ENCODE results near the gene CLEC20A.
A peak's percentile ranks its signal among the peaks of the same experiment; 100 is the strongest.

CLEC20A gene

DNA sequence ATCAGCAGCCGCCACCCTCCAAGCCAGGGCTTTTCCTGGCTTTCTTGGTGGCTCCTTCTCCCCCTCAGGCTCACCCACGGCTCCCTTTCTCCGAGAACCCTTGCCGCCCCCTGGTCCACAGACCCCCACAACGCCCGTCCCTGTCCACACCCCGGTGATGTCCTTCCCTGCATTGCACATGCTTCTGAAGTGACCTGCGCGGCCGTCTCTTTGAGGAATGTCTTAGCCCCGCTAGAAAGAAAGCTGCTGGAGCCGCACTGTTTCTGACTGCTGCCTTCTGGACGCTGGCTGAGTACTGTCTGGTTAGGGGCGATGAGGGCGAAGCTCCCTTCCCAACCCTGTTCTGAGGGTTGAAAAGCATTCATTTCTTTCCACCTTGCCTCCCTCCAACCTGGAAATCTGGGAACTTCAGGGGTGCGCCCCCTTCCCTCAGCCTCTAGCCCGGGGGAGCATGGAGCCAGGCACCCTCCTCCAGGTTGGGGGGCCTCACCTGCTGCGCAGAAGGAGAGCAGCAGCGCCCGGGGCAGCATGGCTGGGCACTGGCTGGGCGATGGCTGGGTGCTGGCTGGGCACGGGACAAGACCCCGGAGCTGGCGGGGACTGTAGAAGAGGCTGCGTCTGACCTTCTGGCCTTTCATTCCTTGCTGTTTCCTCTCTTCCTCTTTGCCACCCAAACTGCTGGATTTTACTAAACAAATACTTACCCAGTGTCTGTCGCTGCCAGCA is at the start of gene CLEC20A:
CLEC20A (minus strand) TSS at position 555 of the 726 bp plus-strand sequence; CDS start at position 530, 25 bp downstream.
- no peak for DNase-seq (ENCODE audit: low read depth)

DNA sequence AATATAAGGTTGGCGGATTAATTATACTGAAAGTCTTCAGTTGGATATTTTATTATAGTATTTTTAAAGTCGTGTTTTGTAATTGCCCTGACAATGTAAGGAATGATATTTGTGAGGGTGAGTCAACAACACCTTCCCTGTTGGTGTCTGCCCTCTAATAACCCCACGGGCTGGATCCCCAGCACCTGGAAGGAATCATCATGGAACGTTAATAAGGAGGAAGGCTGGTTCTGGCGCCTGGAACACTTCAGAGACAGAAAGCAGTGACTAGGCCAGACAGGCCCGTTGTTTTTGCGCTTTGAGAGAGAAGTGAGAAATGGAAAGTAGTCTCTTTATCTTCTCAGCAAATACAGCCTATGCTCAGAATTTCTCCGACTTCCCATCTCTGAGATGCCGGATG is 47.8 kb upstream of the CLEC20A start:
- no peak for DNase-seq (ENCODE audit: low read depth)

DNA sequence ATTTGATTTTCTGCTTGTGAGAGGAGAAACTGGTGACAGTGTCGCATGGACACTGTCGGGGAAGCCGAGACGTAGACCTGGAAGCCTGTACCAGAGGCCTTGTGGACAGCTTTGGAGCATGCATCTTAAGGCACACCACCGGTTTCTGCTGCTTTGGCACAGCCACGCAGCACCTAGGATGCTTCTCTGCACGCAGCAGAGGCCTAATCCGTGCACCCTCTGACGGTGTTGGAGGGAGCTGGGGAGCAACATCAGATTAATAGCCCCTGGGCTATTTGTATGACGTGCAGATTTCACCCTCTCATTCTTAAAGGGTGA is 46.5 kb upstream of the CLEC20A start:
- DNase-seq (ENCODE audit: low read depth) = no peak

DNA sequence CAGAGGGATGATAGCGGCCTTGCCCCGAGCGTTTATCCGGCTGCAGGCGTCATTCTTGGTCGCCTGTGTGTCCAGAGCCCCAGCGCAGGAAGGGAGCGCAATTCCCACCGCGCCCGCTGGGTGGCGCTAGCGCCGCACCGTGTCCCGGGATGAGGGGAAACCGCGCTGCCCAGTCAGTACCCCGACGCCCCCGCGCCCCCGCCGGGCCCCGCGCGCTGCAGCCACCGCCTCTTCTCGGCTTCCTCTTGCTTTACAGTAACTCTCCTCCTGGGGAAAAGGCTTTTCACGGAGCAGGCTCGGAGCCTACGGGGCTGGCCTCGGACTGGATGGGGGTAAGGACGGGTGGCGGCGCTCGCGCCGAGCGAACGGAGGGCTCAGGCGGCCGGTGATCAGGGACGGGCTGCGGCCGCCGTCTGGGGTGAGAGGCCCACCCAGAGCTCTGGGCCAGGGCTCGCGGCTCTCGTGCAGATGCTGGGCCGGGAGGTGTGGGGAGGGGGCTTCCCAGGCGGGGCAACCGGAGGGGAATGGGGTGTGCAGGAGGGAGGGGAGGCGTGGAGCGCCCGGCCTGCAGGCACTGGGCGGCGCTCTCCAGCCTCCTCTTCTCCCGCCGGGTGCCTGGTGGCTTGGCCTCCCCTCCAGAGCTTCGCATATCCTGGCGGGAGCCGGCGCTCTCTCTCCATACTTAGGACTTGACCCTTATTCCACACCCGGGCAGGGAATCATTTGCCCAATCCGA is 46.0 kb upstream of the CLEC20A start:
- DNase-seq (ENCODE audit: low read depth) = peak; percentile 69

DNA sequence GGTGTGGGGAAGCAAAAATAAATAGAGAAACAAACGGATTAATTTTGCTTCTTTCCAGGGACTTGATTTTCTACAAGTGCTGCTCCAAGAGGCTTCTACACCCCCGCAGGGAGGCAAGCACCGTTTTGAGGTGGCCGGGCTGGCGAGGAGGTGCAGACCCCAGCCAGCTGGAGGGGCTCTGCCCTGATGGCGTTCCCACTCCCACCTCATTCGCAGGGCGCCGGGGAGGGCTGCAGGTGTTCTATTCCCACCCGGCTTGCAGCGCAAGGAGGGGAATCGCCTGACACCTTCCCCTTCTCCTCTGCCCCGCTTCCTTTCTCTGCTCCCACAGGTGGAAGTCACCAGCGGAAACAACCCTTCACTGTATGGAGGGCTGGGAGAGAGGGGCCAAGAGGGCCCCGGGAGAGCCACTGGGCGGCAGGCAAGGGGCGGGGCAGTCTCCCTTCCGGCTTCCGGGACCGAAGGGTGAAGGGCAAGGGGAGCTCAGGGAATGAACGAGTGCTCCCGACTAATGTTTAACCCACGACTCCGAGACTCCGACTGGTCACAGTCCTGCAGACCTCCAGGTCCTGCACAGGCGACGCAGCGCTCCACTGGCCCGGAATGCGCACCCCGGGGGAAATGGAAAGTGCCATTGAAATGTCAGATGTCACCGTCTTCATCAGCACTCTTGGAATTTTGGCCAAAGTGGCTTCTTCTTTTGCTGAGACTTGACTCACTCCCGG is 45.2 kb upstream of the CLEC20A start:
- no peak for DNase-seq (ENCODE audit: low read depth)

DNA sequence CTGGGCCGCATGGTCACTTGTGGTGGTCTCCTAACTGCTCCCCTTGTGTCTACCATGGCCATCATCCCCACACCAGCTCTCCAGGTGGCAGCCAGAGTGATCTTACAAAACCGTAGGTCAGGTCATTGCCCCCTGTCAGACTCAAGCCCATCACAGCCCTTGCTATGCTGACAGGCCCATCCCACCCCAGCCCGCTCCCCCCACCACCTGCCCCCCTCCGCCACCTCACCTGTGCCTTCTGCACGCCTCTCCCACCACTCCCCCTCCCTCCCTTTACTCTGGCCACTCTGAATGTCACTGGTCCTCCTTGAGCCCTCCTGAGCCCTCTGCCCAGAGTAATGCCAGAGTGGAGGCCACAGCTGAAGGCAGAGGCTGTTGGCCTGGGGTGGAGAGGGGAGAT is 44.6 kb upstream of the CLEC20A start:
- DNase-seq (ENCODE audit: low read depth) = no peak

DNA sequence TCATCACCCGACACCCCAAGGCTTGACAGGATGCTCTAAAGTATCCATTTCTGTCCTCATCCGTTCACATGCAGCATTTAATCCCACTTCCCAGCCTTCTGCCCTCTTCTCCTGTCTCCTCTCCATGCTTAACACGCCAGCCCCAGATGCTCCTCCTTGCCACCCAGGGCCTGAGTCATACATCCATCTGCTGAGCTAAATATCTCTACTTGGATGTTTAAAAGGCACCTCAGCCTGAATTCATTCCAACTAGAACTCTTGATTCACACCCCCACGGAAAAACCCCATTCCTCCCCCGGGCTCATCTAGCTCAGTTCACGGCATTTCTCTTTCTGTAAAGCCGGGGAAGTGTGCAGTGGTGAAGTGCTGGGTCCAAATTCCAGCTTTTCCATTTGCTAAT is 43.9 kb upstream of the CLEC20A start:
- DNase-seq (ENCODE audit: low read depth) = no peak

DNA sequence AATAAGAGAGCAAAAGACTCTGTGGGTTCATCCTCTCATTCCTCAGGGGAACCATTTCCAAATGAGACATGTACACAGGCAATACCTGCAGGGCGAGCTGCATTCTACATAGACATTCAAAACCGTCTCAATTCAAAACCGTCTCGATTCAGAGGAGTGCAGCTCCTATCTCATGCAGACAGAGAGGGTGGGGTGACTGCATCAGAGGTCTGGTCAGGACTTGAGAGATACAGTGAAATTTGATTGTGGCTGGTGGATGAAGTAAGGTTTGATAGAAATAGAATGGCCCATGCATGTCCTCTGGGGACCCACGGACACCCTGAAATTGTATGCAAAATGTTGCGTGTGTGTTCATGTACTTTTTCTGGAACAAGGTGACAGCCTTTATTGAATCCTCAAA is 43.4 kb upstream of the CLEC20A start:
- DNase-seq (ENCODE audit: low read depth) = no peak

DNA sequence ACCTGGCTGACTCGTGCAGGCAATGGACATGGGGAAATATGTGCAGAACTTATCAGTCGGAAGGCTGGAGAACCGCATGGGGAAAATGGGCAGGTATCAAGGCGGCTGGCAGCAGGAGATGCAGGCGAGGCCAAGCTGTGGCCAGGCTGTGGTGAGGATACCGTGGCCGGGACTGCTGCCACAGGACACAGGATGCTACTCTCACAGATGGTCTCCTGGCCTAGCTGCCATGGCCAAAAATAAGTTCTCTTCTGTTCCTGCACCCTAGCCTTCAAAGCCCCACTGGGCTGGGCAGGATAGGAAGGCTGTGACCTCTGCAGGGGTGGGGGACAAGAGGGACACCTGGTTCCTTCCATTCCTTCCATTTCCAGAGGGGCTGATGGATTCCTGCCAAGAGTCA is 42.5 kb upstream of the CLEC20A start:
- no peak for DNase-seq (ENCODE audit: low read depth)

DNA sequence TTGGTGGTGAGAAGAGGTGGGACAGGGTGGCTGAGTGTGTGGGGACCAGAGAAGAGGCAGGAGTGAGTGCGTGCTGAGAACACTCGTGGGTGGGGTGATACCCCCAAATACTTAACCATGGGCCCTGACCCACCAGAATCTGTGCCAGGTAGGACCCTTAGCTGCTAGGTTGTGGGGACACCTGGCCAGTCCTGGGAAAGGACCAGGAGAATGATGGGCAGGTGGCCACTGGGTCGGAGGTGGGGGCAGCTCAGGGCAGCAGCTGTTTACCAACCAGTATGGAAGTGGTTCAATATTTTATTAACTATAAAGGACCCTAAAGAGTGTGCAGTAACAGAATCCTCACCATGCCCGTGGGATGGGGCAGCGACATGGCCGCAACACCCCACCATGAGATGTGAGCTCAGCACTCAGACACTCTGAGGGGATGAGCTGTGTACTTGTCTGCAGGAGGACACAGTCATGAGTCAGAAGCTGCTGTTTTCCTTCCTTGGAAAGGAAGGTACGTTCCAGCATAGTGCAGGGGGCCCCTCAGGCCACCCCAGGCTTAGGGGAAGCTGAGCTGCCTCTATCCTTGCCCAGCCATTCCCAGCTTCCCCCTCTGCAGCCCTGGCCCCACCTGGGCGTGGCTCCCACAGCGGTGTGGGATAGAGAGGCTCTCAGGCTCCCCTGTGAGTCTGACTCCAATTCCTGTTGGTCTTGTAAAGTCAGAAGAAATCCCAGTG is 41.6 kb upstream of the CLEC20A start:
- DNase-seq (ENCODE audit: low read depth) = no peak

DNA sequence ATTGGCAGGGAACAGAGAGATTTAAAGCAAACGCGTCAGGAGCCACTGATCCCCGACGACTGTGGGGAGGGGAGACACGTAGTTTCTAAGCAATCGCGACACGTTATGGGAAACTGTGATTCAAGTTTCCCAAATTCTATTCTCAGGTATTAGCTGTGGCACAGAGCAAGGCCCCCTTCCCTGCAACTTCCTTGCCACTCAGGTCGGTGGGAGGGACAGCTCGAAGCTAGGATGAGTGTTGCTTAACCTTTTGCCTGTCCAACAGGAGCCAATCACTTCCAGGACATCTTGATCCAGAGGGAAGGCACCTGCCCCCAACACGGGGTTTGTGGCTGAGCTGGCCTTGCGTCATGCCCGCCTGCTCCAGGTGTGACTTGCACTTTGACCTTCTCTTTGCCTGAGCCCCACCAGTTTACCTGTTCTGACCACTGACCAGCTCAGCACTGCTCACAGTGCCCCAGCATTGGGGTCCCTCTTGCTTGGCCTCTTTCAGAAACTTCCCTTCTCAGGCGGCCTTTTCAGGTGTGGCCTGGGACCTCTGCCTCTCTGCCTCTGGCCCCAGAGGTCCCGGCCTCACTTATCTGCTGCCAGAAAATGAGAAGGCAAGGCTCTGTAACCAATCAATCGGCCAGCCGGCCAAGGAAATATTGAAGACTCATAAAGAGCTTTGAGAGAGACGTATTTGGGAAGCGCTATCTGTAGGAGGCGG is 40.8 kb upstream of the CLEC20A start:
- no peak for DNase-seq (ENCODE audit: low read depth)

DNA sequence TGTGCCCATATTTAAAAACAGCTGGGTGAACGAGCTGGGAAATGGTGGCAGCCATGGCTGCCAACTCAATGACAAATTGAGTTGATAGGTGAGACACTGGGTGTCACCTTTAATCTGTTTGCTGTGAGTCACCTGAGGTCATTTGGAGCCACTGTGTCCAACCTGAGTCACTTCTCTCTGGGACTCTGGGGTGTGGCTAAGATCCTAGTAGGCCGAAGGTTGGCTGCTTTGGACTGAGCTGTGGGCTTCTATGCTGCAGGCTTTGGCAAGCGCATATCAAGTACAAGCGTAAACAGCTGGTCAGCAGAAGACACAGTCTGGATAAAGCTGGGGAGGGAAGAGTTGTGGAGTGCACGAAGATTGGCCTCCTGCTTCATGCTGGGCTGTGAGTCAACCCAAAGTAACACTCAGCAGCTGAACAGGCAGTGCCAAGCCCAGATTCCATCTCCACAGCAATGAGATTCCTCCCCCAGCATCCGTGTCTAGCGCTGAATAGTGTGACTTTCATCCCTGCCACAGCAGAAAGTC is 40.1 kb upstream of the CLEC20A start:
- DNase-seq (ENCODE audit: low read depth) = peak; percentile 66

DNA sequence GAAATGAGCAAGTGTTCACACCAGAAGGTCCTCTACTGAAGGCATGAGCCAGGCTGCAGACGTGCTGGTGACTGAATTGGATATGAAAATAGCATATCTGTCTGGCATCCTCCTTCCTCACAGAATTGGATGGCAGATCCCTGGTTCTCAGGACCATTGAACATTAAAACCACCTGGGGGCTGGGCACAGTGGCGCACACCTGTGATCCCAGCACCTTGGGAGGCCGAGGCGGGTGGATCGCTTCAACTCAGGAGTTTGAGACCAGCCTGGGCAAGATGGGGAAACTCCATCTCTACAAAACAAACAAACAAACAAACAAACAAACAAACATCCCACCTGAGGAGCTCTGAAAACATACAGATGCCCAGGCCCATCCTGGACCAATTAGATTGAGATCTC is 39.6 kb upstream of the CLEC20A start:
- no peak for DNase-seq (ENCODE audit: low read depth)

DNA sequence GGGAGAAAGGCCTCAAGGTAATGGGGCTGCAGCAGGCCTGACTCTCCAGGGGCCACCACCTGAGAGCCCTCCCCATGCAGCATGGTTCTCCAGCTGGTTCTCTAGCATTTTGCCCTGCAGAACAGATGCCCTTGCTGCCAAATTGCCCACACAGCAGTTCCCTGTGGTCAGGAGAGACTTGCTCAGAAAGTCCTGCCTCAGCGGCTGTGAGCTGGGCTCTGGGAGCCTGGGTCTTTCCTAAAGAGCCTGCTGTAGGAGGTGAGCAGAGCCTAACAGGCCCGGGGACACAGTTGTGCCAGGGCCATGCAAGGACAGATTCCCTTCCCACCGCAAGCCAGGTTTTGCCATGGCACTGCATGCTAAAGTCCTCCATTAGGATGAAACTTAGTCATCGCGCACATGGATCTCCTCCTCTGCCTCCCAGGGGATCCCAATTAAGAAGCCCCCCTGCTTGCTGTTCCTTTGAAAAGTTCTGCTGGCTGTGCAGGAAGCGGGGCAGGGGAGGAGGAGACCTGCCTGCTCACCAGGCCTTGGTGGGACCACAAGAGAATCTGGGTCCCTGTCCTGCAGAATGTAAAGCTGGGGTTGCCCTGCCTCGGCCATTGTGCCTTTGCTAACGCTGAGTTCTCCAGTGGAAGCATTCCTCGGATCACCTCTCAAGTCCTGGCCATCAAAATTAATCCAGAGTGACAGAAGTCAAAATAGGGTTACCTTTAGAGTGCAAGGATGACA is 37.5 kb upstream of the CLEC20A start:
- DNase-seq (ENCODE audit: low read depth) = no peak

DNA sequence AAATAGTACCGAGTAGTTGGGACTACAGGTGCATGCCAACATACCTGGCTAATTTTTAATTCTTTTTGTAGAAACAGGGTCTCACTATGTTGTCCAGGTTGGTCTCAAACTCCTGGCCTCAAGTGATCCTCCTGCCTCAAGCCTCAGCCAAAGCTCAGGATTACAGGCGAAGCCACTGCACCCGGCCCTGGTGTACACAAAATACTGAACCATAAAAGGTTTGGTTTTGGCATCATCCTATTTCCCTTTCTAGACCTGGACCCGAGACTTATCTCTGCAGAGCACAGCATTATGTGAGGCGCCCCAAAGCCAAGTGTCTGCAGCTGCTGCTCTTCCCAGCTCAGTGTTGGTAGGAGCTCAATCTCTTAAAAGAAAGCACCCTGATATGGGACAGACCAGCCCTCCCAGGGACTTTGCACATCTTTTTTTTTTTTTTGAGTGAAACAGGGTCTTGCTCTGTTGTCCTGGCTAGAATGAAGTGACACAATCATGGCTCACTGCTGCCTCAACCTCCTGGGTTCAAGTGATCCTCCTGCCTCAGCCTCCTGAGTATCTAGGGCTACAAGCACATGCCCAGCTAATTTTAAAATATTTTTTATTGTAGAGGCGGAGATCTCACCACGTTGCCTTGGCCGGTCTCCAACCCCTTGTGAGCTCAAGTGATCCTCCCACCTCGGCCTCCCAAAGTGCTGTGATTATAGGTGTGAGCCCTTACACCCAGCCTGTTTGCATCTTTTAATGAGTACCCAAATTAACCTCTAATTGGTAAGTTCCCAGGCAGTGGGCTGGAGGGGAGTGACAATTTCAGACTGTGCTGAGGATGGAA is 36.6 kb upstream of the CLEC20A start:
- no peak for DNase-seq (ENCODE audit: low read depth)

DNA sequence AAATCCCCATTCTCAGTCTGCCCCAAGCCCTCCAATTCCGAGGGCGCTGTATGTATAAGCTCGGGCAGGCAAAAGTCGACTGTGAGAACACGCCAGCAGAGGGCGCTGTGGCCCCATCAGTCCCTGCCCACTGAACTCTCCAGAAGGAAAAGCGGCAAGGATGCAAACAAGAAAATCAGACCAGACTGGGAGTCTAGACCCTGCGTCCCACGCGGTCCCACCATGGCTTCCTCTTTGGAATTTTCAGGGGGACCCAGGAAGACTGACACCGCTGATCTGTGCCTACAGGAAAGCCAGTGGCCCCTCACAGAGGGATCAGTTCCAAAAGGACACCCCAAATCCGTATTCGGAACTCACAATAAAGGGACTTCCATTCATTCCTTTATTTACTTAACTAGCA is 35.6 kb upstream of the CLEC20A start:
- no peak for DNase-seq (ENCODE audit: low read depth)

DNA sequence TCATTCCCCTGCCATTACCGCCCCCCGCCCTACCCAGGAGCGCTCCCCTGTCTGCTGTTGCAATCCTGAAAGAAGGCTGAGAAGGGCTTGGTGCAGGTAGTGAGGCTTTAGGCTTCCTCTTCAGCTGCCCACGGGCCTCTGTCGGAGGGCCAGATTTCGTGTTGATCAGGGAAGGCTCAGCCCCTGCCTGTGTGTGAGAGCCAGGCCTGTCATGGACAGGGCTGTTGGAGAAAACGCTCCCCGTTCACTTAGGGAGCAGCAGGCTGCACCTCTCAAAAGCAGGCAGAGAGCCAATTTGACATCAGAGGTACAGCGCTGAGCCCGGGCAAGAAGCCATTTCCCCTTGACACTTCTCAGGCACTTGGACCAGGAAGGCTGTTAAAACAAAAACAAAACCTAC is 35.1 kb upstream of the CLEC20A start:
- DNase-seq (ENCODE audit: low read depth) = no peak

DNA sequence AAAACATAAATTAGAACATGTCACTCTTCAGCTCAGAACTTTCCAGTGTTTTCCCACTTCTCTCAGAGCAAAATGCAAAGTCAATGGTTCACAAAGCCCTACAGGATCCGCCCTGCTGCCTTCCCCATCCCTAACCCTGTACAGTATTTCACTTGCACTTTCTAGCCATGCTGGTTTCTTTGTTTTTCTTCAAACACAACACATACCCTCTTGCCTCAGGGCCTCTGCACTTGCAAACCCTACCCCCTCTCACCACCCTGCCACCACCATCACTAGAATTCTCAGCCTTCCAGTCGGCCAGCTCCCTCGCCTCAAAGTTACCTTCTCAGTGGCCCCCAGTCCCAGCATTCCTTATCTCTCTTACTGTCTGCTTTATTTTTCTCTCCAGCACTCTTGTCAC is 33.7 kb upstream of the CLEC20A start:
- DNase-seq (ENCODE audit: low read depth) = no peak

DNA sequence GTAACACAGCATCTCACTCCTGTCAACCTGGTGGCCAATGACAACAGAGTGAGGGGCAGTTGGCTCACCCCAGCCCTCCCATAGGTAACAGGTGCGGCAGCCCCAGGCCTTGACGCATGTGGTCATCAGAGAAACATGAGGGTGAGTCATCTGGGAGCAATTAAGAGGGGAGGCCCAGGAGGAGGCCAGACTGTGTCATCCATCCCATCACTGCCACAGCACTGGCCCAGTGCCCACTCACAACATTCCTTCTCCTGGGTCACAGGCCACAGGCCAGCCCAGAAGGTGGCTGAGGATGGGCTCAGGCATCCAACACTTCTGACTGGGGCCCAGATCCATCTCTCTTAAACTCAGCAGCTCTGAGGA is 33.3 kb upstream of the CLEC20A start:
- DNase-seq (ENCODE audit: low read depth) = peak; percentile 81

DNA sequence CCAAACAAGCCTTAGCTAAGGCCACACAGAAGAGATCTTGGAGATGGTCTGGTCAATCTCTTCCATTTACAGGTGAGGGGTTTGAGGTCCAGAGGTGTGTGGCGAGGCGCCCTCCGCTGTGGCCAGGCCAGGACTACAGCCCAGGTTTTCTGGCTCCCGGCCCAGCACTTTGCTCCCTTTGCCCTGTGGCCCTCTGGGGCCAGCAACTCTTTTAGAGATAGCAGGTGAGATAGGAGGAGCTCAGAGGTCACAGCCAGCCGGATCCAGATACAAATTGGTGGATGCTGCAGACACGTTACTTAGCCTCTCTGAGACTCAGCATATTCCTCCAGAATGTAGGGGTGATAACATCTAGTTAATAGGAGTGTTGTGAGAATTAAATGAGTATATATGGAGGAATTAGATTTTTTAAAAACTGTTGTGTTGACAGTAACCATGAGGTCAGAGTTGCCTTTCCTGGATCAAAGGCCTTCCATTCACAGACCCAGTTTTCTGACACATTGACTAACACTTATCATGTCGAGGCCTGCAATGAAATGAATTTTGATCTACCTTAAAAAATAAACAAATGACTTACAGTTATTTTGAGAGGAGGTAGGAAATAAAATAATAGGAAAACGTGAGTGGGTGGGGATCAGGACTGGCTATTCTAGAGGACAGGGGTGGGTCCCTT is 32.7 kb upstream of the CLEC20A start:
- DNase-seq (ENCODE audit: low read depth) = no peak
